HEK293 (cell line): ENCODE data around the gene BBX.
A peak's percentile ranks its signal among the peaks of the same experiment; 100 is the strongest.

Experiments used
- CTCF ChIA-PET: fragments of 350-600 bp; formaldehyde crosslinking; extraction: SDS; loops from one replicate; lab custom pipeline; 2021; ENCODE audit warnings: antibody characterized with exemption; lab: Yijun Ruan, JAX
- POLR2A ChIA-PET: fragments of 300-600 bp; formaldehyde crosslinking; extraction: SDS; loops from one replicate; lab custom pipeline; 2020; ENCODE audit warnings: antibody characterized with exemption, inconsistent platforms; lab: Yijun Ruan, JAX
- H3K27ac ChIP-seq: fragments of 200-500 bp; sonication (Bioruptor generic); 2 replicates; pipeline ENCODE4 v1.5.1; 2014; ENCODE audit warnings: low read depth, low read length, control low read depth, inconsistent platforms; ENCODE audit errors: extremely low read depth
- H3K36me3 ChIP-seq, 2 experiments: fragments of 200-500 bp in 1 of 2; sonication (Bioruptor generic) in 1 of 2; 1 replicate in 1 of 2; 2 replicates in 1 of 2; pipeline ENCODE4 v1.5.1; 2014 to 2017; ENCODE audit warnings: inconsistent platforms in 2 of 2, low read length in 2 of 2; ENCODE audit not compliant: control insufficient read depth in 2 of 2, insufficient read depth in 1 of 2
- H3K4me1 ChIP-seq: fragments of 200-500 bp; sonication (Bioruptor generic); 2 replicates; pipeline ENCODE4 v1.5.1; 2014; ENCODE audit warnings: mild to moderate bottlenecking, low read length, inconsistent platforms; ENCODE audit not compliant: control insufficient read depth, insufficient read depth
- H3K4me3 ChIP-seq: 2 replicates; pipeline ENCODE4 v1.5.1; 2011; ENCODE audit warnings: low read depth, mild to moderate bottlenecking, control low read depth, low read length, moderate library complexity
- H3K9me3 ChIP-seq: fragments of 200-500 bp; sonication (Bioruptor generic); 2 replicates; pipeline ENCODE4 v1.5.1; 2014; ENCODE audit warnings: low read depth, low read length, inconsistent platforms; ENCODE audit not compliant: control insufficient read depth, insufficient read depth
- EGR2 ChIP-seq: fragments of 450-650 bp; formaldehyde crosslinking; IDR thresholded peaks from 2 replicates; pipeline ENCODE4 v1.5.1; 2016; ENCODE audit warnings: low read depth, missing biosample characterization, missing genetic modification characterization
- FEZF1 ChIP-seq: fragments of 450-650 bp; formaldehyde crosslinking; IDR thresholded peaks from 2 replicates; pipeline ENCODE4 v1.5.1; 2016; ENCODE audit warnings: missing biosample characterization, missing genetic modification characterization
- GFI1B ChIP-seq: fragments of 450-650 bp; formaldehyde crosslinking; IDR thresholded peaks from 2 replicates; pipeline ENCODE4 v1.5.1; 2016; ENCODE audit warnings: missing biosample characterization, missing genetic modification characterization
- GLIS1 ChIP-seq: fragments of 450-650 bp; formaldehyde crosslinking; IDR thresholded peaks from 2 replicates; pipeline ENCODE4 v1.5.1; 2016; ENCODE audit warnings: missing biosample characterization, missing genetic modification characterization
- MZF1 ChIP-seq: fragments of 450-650 bp; formaldehyde crosslinking; IDR thresholded peaks from 2 replicates; pipeline ENCODE4 v1.5.1; 2017; ENCODE audit warnings: missing biosample characterization, missing genetic modification characterization, borderline replicate concordance
- SCRT2 ChIP-seq: fragments of 450-650 bp; formaldehyde crosslinking; IDR thresholded peaks from 2 replicates; pipeline ENCODE4 v1.5.1; 2016; ENCODE audit warnings: missing biosample characterization, missing genetic modification characterization
- ZFHX2 ChIP-seq: fragments of 450-650 bp; formaldehyde crosslinking; conservative IDR thresholded peaks from 2 replicates; pipeline ENCODE4 v1.5.1; 2016; ENCODE audit warnings: missing biosample characterization, missing genetic modification characterization
- ZNF169 ChIP-seq: fragments of 450-650 bp; formaldehyde crosslinking; IDR thresholded peaks from 2 replicates; pipeline ENCODE4 v1.5.1; 2016; ENCODE audit warnings: missing biosample characterization, missing genetic modification characterization
- ZNF223 ChIP-seq: fragments of 450-650 bp; formaldehyde crosslinking; IDR thresholded peaks from 2 replicates; pipeline ENCODE4 v1.5.1; 2016; ENCODE audit warnings: missing biosample characterization, missing genetic modification characterization
- ZNF239 ChIP-seq: fragments of 450-650 bp; formaldehyde crosslinking; IDR thresholded peaks from 2 replicates; pipeline ENCODE4 v1.5.1; 2016; ENCODE audit warnings: missing biosample characterization, missing genetic modification characterization
- ZNF24 ChIP-seq: fragments of 450-650 bp; formaldehyde crosslinking; IDR thresholded peaks from 2 replicates; pipeline ENCODE4 v1.5.1; 2016; ENCODE audit warnings: missing biosample characterization, missing genetic modification characterization
- ZNF292 ChIP-seq: fragments of 450-650 bp; formaldehyde crosslinking; IDR thresholded peaks from 2 replicates; pipeline ENCODE4 v1.5.1; 2016; ENCODE audit warnings: low read depth, missing biosample characterization, missing genetic modification characterization, borderline replicate concordance
- ZNF302 ChIP-seq: fragments of 450-650 bp; formaldehyde crosslinking; IDR thresholded peaks from 2 replicates; pipeline ENCODE4 v1.5.1; 2016; ENCODE audit warnings: missing biosample characterization, missing genetic modification characterization, low read depth
- ZNF600 ChIP-seq: fragments of 450-650 bp; formaldehyde crosslinking; IDR thresholded peaks from 2 replicates; pipeline ENCODE4 v1.5.1; 2016; ENCODE audit warnings: missing biosample characterization, missing genetic modification characterization
- ZNF692 ChIP-seq: fragments of 450-650 bp; formaldehyde crosslinking; IDR thresholded peaks from 2 replicates; pipeline ENCODE4 v1.5.1; 2016; ENCODE audit warnings: missing biosample characterization, missing genetic modification characterization
- ZNF76 ChIP-seq: fragments of 450-650 bp; formaldehyde crosslinking; IDR thresholded peaks from 2 replicates; pipeline ENCODE4; 2016; ENCODE audit warnings: low read depth, missing biosample characterization, missing genetic modification characterization, borderline replicate concordance
- ZNF785 ChIP-seq: fragments of 450-650 bp; formaldehyde crosslinking; IDR thresholded peaks from 2 replicates; pipeline ENCODE4 v1.5.1; 2016; ENCODE audit warnings: missing biosample characterization, missing genetic modification characterization
- ZXDB ChIP-seq: fragments of 450-650 bp; formaldehyde crosslinking; IDR thresholded peaks from 2 replicates; pipeline ENCODE4 v1.5.1; 2016; ENCODE audit warnings: missing biosample characterization, missing genetic modification characterization
- TF ChIP-seq, protein P1 (sequence below): fragments of 450-650 bp; formaldehyde crosslinking; IDR thresholded peaks from 2 replicates; pipeline ENCODE4 v1.5.1; 2016; ENCODE audit warnings: missing biosample characterization, missing genetic modification characterization

BBX gene

DNA sequence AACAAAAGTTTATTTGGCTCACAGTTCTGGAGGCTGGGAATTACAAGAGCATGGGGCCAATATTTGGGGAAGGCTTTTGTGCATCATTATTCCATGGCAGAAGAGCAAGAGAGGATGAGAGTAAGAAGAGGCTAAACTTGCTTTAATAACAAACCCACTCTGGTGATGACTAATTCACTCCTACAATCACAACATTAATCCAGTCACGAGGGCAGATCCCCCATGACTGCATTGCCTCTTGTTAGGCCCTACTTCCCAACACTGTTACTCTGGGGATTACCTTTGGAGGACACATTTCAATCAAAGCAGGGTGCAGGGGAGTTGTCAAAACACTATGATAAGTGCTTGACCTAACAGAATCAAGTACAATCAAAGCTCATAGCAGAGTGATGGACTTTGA lies 181.7 kb downstream of the BBX start:
- Histone ChIP-seq H3K9me3 (no peaks in the 10 kb centered on the region), H3K4me3 (no peak overlapping the region), H3K27ac (no peak overlapping the region; the same call in 1 of the 2 replicates), H3K36me3 (no peaks in the 10 kb centered on the region), H3K4me1 (peaks cover 13% of the 10 kb centered on the region)
- CTCF ChIA-PET: interaction anchor here (1.9 kb wide), 1 partner anchor 14 kb away, joined by 12 read pairs; no protein-coding TSS in a partner anchor
- TF ChIP-seq EGR2 (tag by site-specific recombination) (peak; percentile 45; the same call in 1 of the 2 replicates), ZNF24 (tag by site-specific recombination) (0 out of 2 replicates have a peak, but pooled peaks have one; percentile 19), GLIS1 (peak; percentile 20; the same call in 1 of the 2 replicates), GFI1B (tag by site-specific recombination) (0 out of 2 replicates have a peak, but pooled peaks have one; percentile 28), ZFHX2 (tag by site-specific recombination) (peak; percentile 56), MZF1 (tag by site-specific recombination) (peak; percentile 99), SCRT2 (tag by site-specific recombination) (no peak), ZNF600 (tag by site-specific recombination) (no peak), ZNF302 (tag by site-specific recombination) (no peak)
- POLR2A ChIA-PET: no interaction called here

- H3K4me3 ChIP-seq: no peak overlapping the region
- CTCF ChIA-PET: no interaction called here
- POLR2A ChIA-PET: no interaction called here
These were observed 182.3 kb downstream of the BBX start for GRCh38 chr3:107705046-107705445.

GRCh38 chr3:107710851-107711250 lies 188.1 kb downstream of the BBX start:
- H3K4me1 ChIP-seq: no peaks in the 10 kb centered on the region
- no peak overlapping the region for H3K4me3 ChIP-seq
- ChIA-PET POLR2A (no interaction called here), CTCF (interaction anchor here (0.7 kb wide), 1 partner anchor 83 kb away, joined by 4 read pairs; no protein-coding TSS in a partner anchor)
- no peaks in the 10 kb centered on the region for H3K9me3 ChIP-seq
- H3K27ac ChIP-seq: no peak overlapping the region
- TF ChIP-seq ZNF292 (tag by site-specific recombination): no peak
- no peak for TF ChIP-seq ZNF169 (tag by site-specific recombination)
- TF ChIP-seq ZNF692: no peak
- TF ChIP-seq ZNF239: no peak
- TF ChIP-seq, protein P1, sequence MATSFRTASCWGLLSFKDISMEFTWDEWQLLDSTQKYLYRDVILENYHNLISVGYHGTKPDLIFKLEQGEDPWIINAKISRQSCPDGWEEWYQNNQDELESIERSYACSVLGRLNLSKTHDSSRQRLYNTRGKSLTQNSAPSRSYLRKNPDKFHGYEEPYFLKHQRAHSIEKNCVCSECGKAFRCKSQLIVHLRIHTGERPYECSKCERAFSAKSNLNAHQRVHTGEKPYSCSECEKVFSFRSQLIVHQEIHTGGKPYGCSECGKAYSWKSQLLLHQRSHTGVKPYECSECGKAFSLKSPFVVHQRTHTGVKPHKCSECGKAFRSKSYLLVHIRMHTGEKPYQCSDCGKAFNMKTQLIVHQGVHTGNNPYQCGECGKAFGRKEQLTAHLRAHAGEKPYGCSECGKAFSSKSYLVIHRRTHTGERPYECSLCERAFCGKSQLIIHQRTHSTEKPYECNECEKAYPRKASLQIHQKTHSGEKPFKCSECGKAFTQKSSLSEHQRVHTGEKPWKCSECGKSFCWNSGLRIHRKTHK (tag by site-specific recombination): no peak
- TF ChIP-seq ZNF223 (tag by site-specific recombination): no peak
- TF ChIP-seq ZXDB (tag by site-specific recombination): no peak
- no peak for TF ChIP-seq ZNF785 (tag by site-specific recombination)
- peaks cover 0 to 23% of the 10 kb centered on the region in 2 experiments; a peak in 2 of 3 replicates for H3K36me3 ChIP-seq

More at GRCh38 chr3:107705046-107705445, 182.3 kb downstream of the BBX start:
- Histone ChIP-seq H3K9me3 (no peaks in the 10 kb centered on the region), H3K36me3 (no peaks in the 10 kb centered on the region), H3K4me1 (peaks cover 13% of the 10 kb centered on the region), H3K27ac (no peak overlapping the region)
- TF ChIP-seq GFI1B (tag by site-specific recombination) (no peak), ZNF76 (tag by site-specific recombination) (no peak), FEZF1 (tag by site-specific recombination) (no peak)
